Retinal pigment epithelial cell (primary cell): ENCODE results near the gene REC114.
"Not testable (repeated sequence)": the region's sequence is repeated elsewhere in the genome, so short reads cannot be mapped to it uniquely, and the experiment has no call there.

ENCODE experiments used
- DNase-seq: peaks from one replicate; pipeline ENCODE4 v3.0.0-alpha.2; 2010; ENCODE audit warnings: low read depth
- H3K4me3 ChIP-seq: 2 replicates; pipeline ENCODE4 v1.5.1; 2011; ENCODE audit warnings: mild to moderate bottlenecking, low read length, control low read depth, moderate library complexity
- TF ChIP-seq, protein P1 (sequence below): conservative IDR thresholded peaks from 2 replicates; pipeline ENCODE4 v1.5.1; 2011; ENCODE audit warnings: low read depth, low read length, control low read depth, inconsistent platforms

The REC114 gene

DNA sequence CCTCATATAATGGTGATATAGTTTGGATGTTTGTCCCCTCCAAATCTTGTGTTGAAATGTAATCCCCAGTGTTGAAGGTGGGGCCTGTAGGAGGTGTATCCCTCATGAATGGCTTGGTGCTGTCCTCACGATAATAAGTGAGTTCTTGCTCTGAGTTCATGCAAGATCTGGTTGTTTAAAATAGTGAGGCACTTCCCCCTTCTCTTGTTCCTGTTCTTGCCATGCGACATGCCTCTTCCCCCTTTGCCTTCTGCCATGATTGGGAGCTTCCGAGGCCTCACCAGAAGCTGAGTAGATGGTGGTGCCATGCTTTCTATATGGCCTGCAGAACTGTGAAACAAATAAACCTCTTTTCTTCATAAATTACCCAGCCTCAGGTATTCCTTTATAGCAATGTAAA is 39.2 kb downstream of the REC114 start:
- no peak overlapping the region for H3K4me3 ChIP-seq
- DNase-seq = no peak
- TF ChIP-seq, protein P1, sequence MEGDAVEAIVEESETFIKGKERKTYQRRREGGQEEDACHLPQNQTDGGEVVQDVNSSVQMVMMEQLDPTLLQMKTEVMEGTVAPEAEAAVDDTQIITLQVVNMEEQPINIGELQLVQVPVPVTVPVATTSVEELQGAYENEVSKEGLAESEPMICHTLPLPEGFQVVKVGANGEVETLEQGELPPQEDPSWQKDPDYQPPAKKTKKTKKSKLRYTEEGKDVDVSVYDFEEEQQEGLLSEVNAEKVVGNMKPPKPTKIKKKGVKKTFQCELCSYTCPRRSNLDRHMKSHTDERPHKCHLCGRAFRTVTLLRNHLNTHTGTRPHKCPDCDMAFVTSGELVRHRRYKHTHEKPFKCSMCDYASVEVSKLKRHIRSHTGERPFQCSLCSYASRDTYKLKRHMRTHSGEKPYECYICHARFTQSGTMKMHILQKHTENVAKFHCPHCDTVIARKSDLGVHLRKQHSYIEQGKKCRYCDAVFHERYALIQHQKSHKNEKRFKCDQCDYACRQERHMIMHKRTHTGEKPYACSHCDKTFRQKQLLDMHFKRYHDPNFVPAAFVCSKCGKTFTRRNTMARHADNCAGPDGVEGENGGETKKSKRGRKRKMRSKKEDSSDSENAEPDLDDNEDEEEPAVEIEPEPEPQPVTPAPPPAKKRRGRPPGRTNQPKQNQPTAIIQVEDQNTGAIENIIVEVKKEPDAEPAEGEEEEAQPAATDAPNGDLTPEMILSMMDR = no peak

DNA sequence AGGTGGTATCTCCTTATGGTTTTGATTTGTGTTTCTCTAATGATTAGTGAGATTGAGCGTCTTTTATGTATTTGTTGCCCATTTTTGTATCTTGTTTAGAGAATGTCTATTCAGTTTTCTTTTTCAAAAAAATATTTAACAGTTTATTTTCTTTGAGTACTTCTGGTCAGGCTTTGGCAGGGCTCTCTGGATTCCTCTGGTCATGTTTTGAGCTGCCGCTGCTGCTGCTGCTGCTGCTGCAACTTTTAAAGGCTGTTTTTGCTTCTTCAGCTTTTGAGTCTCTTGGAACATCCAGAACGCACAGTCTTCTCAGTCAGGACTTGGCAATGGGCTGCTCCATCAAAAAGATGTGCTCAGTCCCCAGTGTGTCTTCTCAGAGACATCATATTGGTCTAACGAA is 40.1 kb downstream of the REC114 start:
- TF ChIP-seq, protein P1 = no peak
- DNase-seq = no peak
- H3K4me3 ChIP-seq = no peak overlapping the region

DNA sequence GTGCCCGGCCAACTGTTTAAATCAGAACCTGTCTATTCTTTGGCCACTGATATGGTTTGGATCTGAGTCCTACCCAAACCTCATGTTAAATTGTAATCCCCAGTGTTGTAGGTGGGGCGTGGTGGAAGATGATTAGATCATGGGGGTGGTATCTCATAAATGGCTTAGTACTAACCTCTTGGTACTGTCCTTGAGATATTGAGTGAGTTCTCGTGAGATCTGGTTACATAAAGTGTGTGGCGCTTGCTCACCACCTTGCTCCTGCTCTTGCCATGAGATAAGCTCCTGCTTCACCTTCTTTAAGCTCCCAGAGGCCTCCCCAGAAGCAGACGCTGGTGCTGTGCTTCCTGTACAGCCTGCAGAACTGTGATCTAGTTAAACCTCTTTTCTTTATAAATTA is 42.4 kb downstream of the REC114 start:
- no peak for DNase-seq
- no peak overlapping the region for H3K4me3 ChIP-seq
- TF ChIP-seq, protein P1 = no peak

DNA sequence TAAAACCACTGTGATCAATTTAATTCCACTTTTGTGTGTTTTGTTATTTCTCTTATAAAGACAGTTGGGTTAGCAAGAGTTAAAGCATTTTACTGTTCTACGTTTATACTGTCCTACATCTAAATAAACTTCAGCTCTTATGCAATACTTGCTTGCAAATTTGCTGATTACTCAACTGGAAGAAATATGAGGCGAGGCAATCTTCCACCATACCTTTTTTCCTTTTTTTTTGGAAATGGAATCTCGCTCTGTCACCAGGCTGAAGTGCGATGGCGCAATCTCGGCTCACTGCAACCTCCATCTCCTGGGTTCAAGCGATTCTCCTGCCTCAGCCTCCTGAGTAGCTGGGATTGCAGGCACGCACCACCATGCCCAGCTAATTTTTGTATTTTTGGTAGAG is 42.9 kb downstream of the REC114 start:
- not testable (repeated sequence) for H3K4me3 ChIP-seq, DNase-seq

DNA sequence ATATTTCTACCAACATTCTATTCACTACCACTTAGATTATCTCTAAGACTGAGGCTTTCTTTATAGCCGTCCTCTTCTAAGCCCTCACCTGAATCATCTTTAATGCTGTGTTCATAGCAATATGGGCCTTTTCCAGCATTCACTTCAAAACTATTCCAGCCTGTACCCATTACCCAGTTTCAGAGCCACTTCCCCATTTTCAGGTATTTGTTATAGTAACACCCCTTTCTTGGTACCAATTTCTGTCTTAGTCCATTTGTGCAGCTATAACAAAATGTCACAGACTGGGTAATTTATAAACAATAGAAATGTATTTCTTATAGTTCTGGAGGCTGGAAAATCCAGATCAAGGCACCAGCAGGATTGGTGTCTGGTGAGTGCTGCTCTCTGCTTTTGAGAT is 45.7 kb downstream of the REC114 start:
- H3K4me3 ChIP-seq = no peak overlapping the region
- TF ChIP-seq, protein P1 = no peak
- no peak for DNase-seq

DNA sequence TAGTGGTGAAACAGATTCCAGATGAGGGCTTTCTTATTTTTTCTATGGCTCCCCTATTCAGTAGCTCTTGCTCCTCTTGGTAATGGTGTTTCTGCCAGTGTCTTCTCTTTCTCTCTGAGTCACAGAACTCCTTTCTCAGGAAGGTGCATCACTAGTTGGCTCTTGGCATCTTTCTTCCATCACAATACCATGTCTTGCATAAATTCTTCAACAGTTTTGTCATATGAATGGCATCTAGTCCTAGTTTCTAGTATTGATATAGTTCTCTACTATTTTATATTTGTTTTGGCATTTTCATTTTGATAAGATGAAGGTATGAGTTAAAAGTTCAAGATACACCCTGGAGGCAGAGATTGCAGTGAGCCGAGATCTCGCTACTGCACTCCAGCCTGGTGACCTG is 51.0 kb downstream of the REC114 start:
- TF ChIP-seq, protein P1 = no peak
- H3K4me3 ChIP-seq = no peak overlapping the region
- DNase-seq = no peak

DNA sequence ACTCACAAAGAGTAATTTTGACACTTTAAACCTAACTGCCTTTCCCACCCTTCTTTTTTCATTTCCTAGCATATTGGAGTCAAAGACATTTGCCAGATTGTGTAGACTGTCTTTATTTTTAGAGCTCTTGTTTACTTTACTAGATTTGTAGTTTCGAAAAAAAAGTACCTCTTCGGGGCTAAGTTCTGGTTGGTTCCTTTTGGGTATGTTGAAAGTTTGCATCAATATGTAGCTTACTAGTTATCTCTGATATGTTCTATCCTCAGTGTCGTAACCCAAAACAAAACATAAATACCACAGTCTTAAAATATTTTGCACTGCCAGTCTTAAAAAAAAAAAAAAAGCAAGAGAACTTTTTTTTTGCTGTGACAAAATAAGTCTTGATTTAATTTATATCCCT is 52.2 kb downstream of the REC114 start:
- no peak for DNase-seq

More for the DNA sequence above, 52.2 kb downstream of the REC114 start:
- no peak overlapping the region for H3K4me3 ChIP-seq
- TF ChIP-seq, protein P1 = no peak
